Tibial nerve (tissue), 3 donors: Measurements from ENCODE around the gene ELOF1.

Experiments
- POLR2A ChIP-seq, 2 donors: fragments of 450-650 bp; IDR thresholded peaks; one replicate each; pipeline ENCODE4 v1.6.1; 2017; ENCODE audit warnings: antibody characterized with exemption in 2 of 2, mild to moderate bottlenecking in 2 of 2, moderate library complexity in 2 of 2
- TF ChIP-seq, protein P1 (sequence below), 5 experiments: fragments of 200-600 bp in 3 of 5; fragments of 450-650 bp in 2 of 5; sonication (generic) in 3 of 5; IDR thresholded peaks; one replicate each; pipeline ENCODE4 v1.5.1; 2016 to 2019; ENCODE audit warnings: antibody characterized with exemption in 5 of 5, mild to moderate bottlenecking in 3 of 5, moderate library complexity in 2 of 5

DNA sequence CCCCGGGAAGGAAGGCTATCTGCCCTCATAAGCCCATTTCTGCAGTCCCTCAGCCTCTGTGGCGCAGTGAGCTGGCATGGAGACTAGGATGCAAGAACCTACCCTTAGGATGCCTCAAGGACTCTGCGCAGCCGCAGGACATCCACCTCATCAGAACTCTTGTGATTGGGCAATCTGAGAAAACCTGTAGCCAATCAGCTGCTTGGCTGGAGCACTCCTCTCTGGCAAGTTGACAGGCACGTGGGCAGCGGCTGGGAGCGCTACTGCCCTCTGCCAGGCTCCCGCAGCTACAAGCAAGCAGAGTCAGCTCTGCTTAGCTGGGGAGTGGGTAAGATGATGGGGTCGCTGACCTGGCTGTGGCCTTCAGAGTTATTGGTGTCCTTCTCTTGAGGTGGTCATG, 28.6 kb downstream of the ELOF1 start:
- no peak for TF ChIP-seq POLR2A (IDR thresholded peaks at IDR 0.05)
- TF ChIP-seq, protein P1, sequence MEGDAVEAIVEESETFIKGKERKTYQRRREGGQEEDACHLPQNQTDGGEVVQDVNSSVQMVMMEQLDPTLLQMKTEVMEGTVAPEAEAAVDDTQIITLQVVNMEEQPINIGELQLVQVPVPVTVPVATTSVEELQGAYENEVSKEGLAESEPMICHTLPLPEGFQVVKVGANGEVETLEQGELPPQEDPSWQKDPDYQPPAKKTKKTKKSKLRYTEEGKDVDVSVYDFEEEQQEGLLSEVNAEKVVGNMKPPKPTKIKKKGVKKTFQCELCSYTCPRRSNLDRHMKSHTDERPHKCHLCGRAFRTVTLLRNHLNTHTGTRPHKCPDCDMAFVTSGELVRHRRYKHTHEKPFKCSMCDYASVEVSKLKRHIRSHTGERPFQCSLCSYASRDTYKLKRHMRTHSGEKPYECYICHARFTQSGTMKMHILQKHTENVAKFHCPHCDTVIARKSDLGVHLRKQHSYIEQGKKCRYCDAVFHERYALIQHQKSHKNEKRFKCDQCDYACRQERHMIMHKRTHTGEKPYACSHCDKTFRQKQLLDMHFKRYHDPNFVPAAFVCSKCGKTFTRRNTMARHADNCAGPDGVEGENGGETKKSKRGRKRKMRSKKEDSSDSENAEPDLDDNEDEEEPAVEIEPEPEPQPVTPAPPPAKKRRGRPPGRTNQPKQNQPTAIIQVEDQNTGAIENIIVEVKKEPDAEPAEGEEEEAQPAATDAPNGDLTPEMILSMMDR (IDR thresholded peaks at IDR 0.05) = no peak
